Liver (tissue), 9 donors: ENCODE data around the gene LLGL2. TPM values are rescaled to one million over a fixed set of nuclear protein-coding genes. Genes with fewer than 3 reads are reported as not detected.

Source experiments
- DNase-seq: peaks from one replicate; pipeline ENCODE4 v3.0.0-alpha.2; 2017; ENCODE audit warnings: low spot score
- H3K27ac ChIP-seq, 2 donors: one replicate each; pipeline ENCODE4 v1.7.0; 2013; ENCODE audit warnings: inconsistent platforms in 2 of 2, low read length in 2 of 2, control low read depth in 1 of 2, low read depth in 1 of 2, mild to moderate bottlenecking in 1 of 2
- H3K27me3 ChIP-seq, 4 donors: one replicate each; pipeline versions ENCODE4 v1.6.1 to v1.7.0; 2013; ENCODE audit warnings: low read length in 3 of 4, inconsistent platforms in 1 of 4, mild to moderate bottlenecking in 1 of 4, moderate library complexity in 1 of 4; ENCODE audit not compliant: control insufficient read depth in 4 of 4, insufficient read depth in 4 of 4
- H3K36me3 ChIP-seq, 4 donors: one replicate each; pipeline versions ENCODE4 v1.6.1 to v1.7.0; 2013; ENCODE audit warnings: low read length in 3 of 4, mild to moderate bottlenecking in 3 of 4, low read depth in 1 of 4, moderate library complexity in 1 of 4; ENCODE audit not compliant: control insufficient read depth in 4 of 4, insufficient read depth in 3 of 4
- H3K4me1 ChIP-seq, 4 donors: one replicate each; pipeline versions ENCODE4 v1.6.1 to v1.7.0; 2013; ENCODE audit warnings: low read length in 3 of 4, mild to moderate bottlenecking in 3 of 4, moderate library complexity in 1 of 4; ENCODE audit not compliant: control insufficient read depth in 4 of 4, insufficient read depth in 4 of 4
- H3K4me3 ChIP-seq, 3 donors: one replicate each; pipeline versions ENCODE4 v1.6.1 to v1.7.0; 2013; ENCODE audit warnings: low read length in 3 of 3, control low read depth in 1 of 3, low read depth in 1 of 3, mild to moderate bottlenecking in 1 of 3
- H3K9ac ChIP-seq, 2 donors: one replicate each; pipeline ENCODE4 v1.7.0; 2013; ENCODE audit warnings: low read length in 2 of 2, mild to moderate bottlenecking in 2 of 2, moderate library complexity in 2 of 2, control low read depth in 1 of 2, low read depth in 1 of 2
- H3K9me3 ChIP-seq, 4 donors: one replicate each; pipeline versions ENCODE4 v1.6.1 to v1.7.0; 2013; ENCODE audit warnings: low read length in 3 of 4; ENCODE audit not compliant: control insufficient read depth in 4 of 4
- EGR1 ChIP-seq, 2 donors: IDR thresholded peaks; 2 replicates each; pipeline ENCODE4 v1.6.1; 2016 to 2018; ENCODE audit warnings: antibody characterized with exemption in 2 of 2, low read depth in 2 of 2
- FOXA1 ChIP-seq: IDR thresholded peaks from 2 replicates; pipeline ENCODE4 v1.6.1; 2016; ENCODE audit warnings: antibody characterized with exemption
- FOXA2 ChIP-seq: IDR thresholded peaks from 2 replicates; pipeline ENCODE4 v1.6.1; 2016; ENCODE audit warnings: antibody characterized with exemption
- GABPA ChIP-seq, 2 donors: IDR thresholded peaks in 1 of 2; conservative IDR thresholded peaks in 1 of 2; 2 replicates each; pipeline ENCODE4 v1.6.1; 2016; ENCODE audit warnings: antibody characterized with exemption in 2 of 2, mild to moderate bottlenecking in 1 of 2, moderate library complexity in 1 of 2
- HNF4A ChIP-seq, 2 donors: conservative IDR thresholded peaks; 2 replicates each; pipeline ENCODE4 v1.6.1; 2016; ENCODE audit warnings: antibody characterized with exemption in 2 of 2, mild to moderate bottlenecking in 2 of 2
- HNF4G ChIP-seq: IDR thresholded peaks from 2 replicates; pipeline ENCODE4 v1.6.1; 2016; ENCODE audit warnings: antibody characterized with exemption
- JUND ChIP-seq, 2 donors: IDR thresholded peaks; 2 replicates each; pipeline ENCODE4 v1.6.1; 2016; ENCODE audit warnings: antibody characterized with exemption in 2 of 2
- MAX ChIP-seq: IDR thresholded peaks from 2 replicates; pipeline ENCODE4 v1.6.1; 2016; ENCODE audit warnings: antibody characterized with exemption
- NR2F2 ChIP-seq: IDR thresholded peaks from 2 replicates; pipeline ENCODE4 v1.6.1; 2016; ENCODE audit warnings: antibody characterized with exemption
- RAD21 ChIP-seq, 2 donors: IDR thresholded peaks; 2 replicates each; pipeline ENCODE4 v1.6.1; 2016; ENCODE audit warnings: antibody characterized with exemption in 2 of 2, mild to moderate bottlenecking in 2 of 2
- REST ChIP-seq: IDR thresholded peaks from 2 replicates; pipeline ENCODE4 v1.6.1; 2016; ENCODE audit warnings: antibody characterized with exemption, mild to moderate bottlenecking
- RXRA ChIP-seq, 2 donors: IDR thresholded peaks; 2 replicates each; pipeline ENCODE4 v1.6.1; 2017 to 2018; ENCODE audit warnings: antibody characterized with exemption in 2 of 2, mild to moderate bottlenecking in 1 of 2
- TAF1 ChIP-seq: conservative IDR thresholded peaks from 2 replicates; pipeline ENCODE4 v1.6.1; 2016; ENCODE audit warnings: antibody characterized with exemption, mild to moderate bottlenecking
- YY1 ChIP-seq: IDR thresholded peaks from 2 replicates; pipeline ENCODE4 v1.6.1; 2016; ENCODE audit warnings: antibody characterized with exemption, mild to moderate bottlenecking
- WGBS: extraction: QIAGEN DNeasy Blood & Tissue Kit; methylation state at CpG from one replicate; pipeline ENCODE4 v1.1.7; 2013; 5-methylcytosine and 5-hydroxymethylcytosine counted together
- polyA plus RNA-seq, 2 donors: library from polyadenylated mRNA; stranded (reverse) in 1 of 2; unstranded in 1 of 2; fragments of 200-250 nt in 1 of 2; fragments of >200 nt in 1 of 2; fragmentation: Nextera tagmentation in 1 of 2; extraction: Ambion mirVana in 1 of 2; gene quantifications; one replicate each; pipeline versions ENCODE4 v1.2.1 to v1.2.3, GENCODE V29; 2013 to 2015
- total RNA-seq, 2 donors: library from RNA; depleted of rRNA; stranded (reverse); fragments of >200 nt; gene quantifications; one replicate each; pipeline ENCODE4 v1.2.3, GENCODE V29; 2014
- TF ChIP-seq, protein P1 (sequence below): IDR thresholded peaks from 2 replicates; pipeline ENCODE4 v1.6.1; 2016; ENCODE audit warnings: antibody characterized with exemption
- donor health status: healthy.
- donor health status: healthy.
- donor health status: healthy.
- donor health status: healthy.
- donor health status: healthy.

The LLGL2 gene
- total and polyA plus RNA-seq, 4 donors, result 23.2 to 69.6 (median 38.5) TPM

DNA sequence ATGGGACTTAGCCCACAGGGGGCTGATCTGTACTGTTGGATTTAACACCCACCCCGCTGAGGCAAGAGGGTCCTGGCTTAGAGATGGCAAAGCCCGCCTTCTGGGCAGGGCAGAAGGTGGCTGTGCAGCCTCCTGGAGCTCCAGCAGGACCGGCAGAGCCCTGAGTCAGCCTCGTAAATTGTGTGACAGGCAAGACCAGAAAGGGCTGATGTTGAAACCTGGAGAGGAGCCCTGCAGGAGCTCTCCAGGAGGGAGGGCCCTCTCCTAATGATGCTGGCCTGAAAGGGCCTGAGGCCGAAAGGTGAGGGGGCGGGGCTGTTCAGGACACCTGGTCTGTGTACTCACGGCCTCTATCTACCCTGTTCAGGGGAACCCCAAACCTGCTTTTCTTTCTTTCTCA lies 39.6 kb downstream of the LLGL2 start:
- Histone ChIP-seq H3K27ac (no peak overlapping the region), H3K4me1 (peaks cover 3 to 16% (median 10%) of the 10 kb centered on the region in 4 donors), H3K36me3 (peaks cover 6 to 57% (median 28%) of the 10 kb centered on the region in 4 donors), H3K9me3 (no peaks in the 10 kb centered on the region), H3K4me3 (no peak overlapping the region), H3K27me3 (no peaks in the 10 kb centered on the region), H3K9ac (no peak overlapping the region)
- 89% methylated on average over 7 of the region's 7 CpGs for WGBS
- DNase-seq, result no peak
- TF ChIP-seq TAF1 (no peak), HNF4G (no peak), EGR1 (IDR thresholded peaks at IDR 0.05; ENCODE audit: low read depth in 2 of 2) (no peak), YY1 (no peak), REST (no peak), HNF4A (conservative IDR thresholded peaks at IDR 0.05) (no peak), GABPA (IDR thresholded peaks at IDR 0.05 in 1 of 2, conservative IDR thresholded peaks at IDR 0.05 in 1 of 2) (no peak), RAD21 (IDR thresholded peaks at IDR 0.05) (no peak), MAX (no peak), FOXA2 (no peak)
- TF ChIP-seq, protein P1, sequence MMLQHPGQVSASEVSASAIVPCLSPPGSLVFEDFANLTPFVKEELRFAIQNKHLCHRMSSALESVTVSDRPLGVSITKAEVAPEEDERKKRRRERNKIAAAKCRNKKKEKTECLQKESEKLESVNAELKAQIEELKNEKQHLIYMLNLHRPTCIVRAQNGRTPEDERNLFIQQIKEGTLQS, result no peak

DNA sequence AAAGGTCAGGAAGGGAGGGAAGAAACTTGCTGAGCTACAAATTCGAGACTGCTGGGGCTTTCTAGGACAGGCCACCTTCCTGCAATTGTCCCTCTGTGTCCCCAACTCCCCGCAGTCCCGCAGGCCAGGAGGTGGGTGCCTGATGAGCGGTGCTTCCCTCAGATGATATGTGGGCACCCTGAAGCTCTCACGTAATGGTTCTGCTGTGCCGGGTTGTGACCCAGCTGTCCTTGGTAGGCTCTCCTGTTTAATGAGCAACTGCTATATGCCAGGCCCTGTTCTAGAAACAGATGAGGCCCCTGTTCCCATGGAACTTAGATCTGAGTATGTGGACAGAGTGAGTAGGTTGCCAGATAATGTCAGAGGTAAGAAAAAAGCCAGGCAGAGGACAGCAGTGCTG lies 40.1 kb downstream of the LLGL2 start:
- Histone ChIP-seq H3K27me3 (no peaks in the 10 kb centered on the region), H3K4me1 (peaks cover 2 to 14% (median 8%) of the 10 kb centered on the region in 4 donors), H3K4me3 (no peak overlapping the region), H3K27ac (no peak overlapping the region), H3K9me3 (no peaks in the 10 kb centered on the region), H3K36me3 (peaks cover 10 to 59% (median 30%) of the 10 kb centered on the region in 4 donors), H3K9ac (no peak overlapping the region)
- 95% methylated on average over 6 of the region's 6 CpGs for WGBS
- TF ChIP-seq RAD21 (IDR thresholded peaks at IDR 0.05), result no peak
- no peak for TF ChIP-seq HNF4A (conservative IDR thresholded peaks at IDR 0.05)
- TF ChIP-seq NR2F2, result no peak
- TF ChIP-seq GABPA (IDR thresholded peaks at IDR 0.05 in 1 of 2, conservative IDR thresholded peaks at IDR 0.05 in 1 of 2), result no peak
- no peak for TF ChIP-seq MAX
- no peak for TF ChIP-seq EGR1 (IDR thresholded peaks at IDR 0.05; ENCODE audit: low read depth in 2 of 2)
- TF ChIP-seq FOXA2, result no peak
- no peak for TF ChIP-seq JUND (IDR thresholded peaks at IDR 0.05)
- no peak for TF ChIP-seq TAF1
- no peak for TF ChIP-seq HNF4G
- no peak for TF ChIP-seq FOXA1
- TF ChIP-seq RXRA (IDR thresholded peaks at IDR 0.05), result no peak
- no peak for TF ChIP-seq REST
- DNase-seq, result no peak
